IMR-90 (cell line): ENCODE measurements around the gene ARRDC3. TPM values are rescaled to one million over a fixed set of nuclear protein-coding genes. Genes with fewer than 3 reads are reported as not detected.

Experiments used
- ATAC-seq: fragments of 200-7000 bp; cut with Tn5 transposase; 2 replicates; pipeline ENCODE4 v1.9.1; 2020; ENCODE audit warnings: low read depth, mild to moderate bottlenecking, moderate library complexity
- BruUV-seq: library from RNA; stranded (reverse); fragments of 400-500 nt; replicated peaks from 2 replicates; lab custom pipeline; 2021; lab: Mats Ljungman, UMichigan
- CTCF ChIA-PET: fragments of 300-600 bp; formaldehyde crosslinking; extraction: SDS; loops from one replicate; lab custom pipeline; 2021; ENCODE audit warnings: antibody characterized with exemption; lab: Yijun Ruan, JAX
- POLR2A ChIA-PET: fragments of 300-600 bp; sonication (Branson Sonifier 250); formaldehyde crosslinking; loops from one replicate; lab custom pipeline; 2022; ENCODE audit warnings: antibody characterized with exemption; ENCODE audit not compliant: unreplicated experiment; lab: Charles Lee
- DNase-seq: peaks from one replicate; pipeline ENCODE4 v3.0.0; 2013
- H2AFZ ChIP-seq: replicated peaks from 2 replicates; pipeline ENCODE3; 2013; ENCODE audit warnings: low read length, mild to moderate bottlenecking; ENCODE audit not compliant: poor library complexity
- H2AK5ac ChIP-seq: 2 replicates; pipeline ENCODE4 v1.6.1; 2013; ENCODE audit warnings: low read depth, low read length, inconsistent platforms
- H2AK9ac ChIP-seq: replicated peaks from 2 replicates; pipeline ENCODE3; 2013; ENCODE audit warnings: mild to moderate bottlenecking, low read depth, low read length, moderate library complexity; ENCODE audit not compliant: poor library complexity
- H2BK120ac ChIP-seq: 2 replicates; pipeline ENCODE4 v1.6.1; 2013; ENCODE audit warnings: low read depth, low read length, inconsistent platforms
- H2BK15ac ChIP-seq: 3 replicates; pipeline ENCODE4 v1.6.1; 2013; ENCODE audit warnings: low read depth, low read length, inconsistent platforms
- H2BK20ac ChIP-seq: 2 replicates; pipeline ENCODE4 v1.6.1; 2013; ENCODE audit warnings: low read depth, mild to moderate bottlenecking, inconsistent platforms, low read length, moderate library complexity
- H2BK5ac ChIP-seq: 2 replicates; pipeline ENCODE4 v1.6.1; 2013; ENCODE audit warnings: mild to moderate bottlenecking, low read depth, low read length, inconsistent platforms; ENCODE audit not compliant: poor library complexity, severe bottlenecking
- H3K14ac ChIP-seq: replicated peaks from 2 replicates; pipeline ENCODE4 v1.6.1; 2013; ENCODE audit warnings: low read depth, low read length, inconsistent platforms
- H3K18ac ChIP-seq: 2 replicates; pipeline ENCODE4 v1.6.1; 2013; ENCODE audit warnings: low read depth, low read length, control low read depth
- H3K23ac ChIP-seq: 2 replicates; pipeline ENCODE4 v1.6.1; 2013; ENCODE audit warnings: low read depth, low read length, inconsistent platforms
- H3K27ac ChIP-seq: 2 replicates; pipeline ENCODE4 v1.5.1; 2013; ENCODE audit warnings: mild to moderate bottlenecking, control low read depth, low read length; ENCODE audit not compliant: insufficient read depth
- H3K27me3 ChIP-seq: 2 replicates; pipeline ENCODE4 v1.6.1; 2013; ENCODE audit warnings: low read length; ENCODE audit not compliant: control insufficient read depth, insufficient read depth
- H3K36me3 ChIP-seq: 2 replicates; pipeline ENCODE4 v1.6.1; 2013; ENCODE audit warnings: low read length, mixed read lengths; ENCODE audit not compliant: control insufficient read depth, insufficient read depth
- H3K4ac ChIP-seq: 2 replicates; pipeline ENCODE4 v1.6.1; 2013; ENCODE audit warnings: low read depth, low read length, inconsistent platforms
- H3K4me1 ChIP-seq: 2 replicates; pipeline ENCODE4 v1.6.1; 2013; ENCODE audit warnings: low read length, mixed read lengths; ENCODE audit not compliant: control insufficient read depth, insufficient read depth
- H3K4me2 ChIP-seq: 2 replicates; pipeline ENCODE4 v1.6.1; 2013; ENCODE audit warnings: low read depth, mild to moderate bottlenecking, control low read depth, low read length, moderate library complexity
- H3K4me3 ChIP-seq: 2 replicates; pipeline ENCODE4 v1.5.1; 2013; ENCODE audit warnings: low read depth, mild to moderate bottlenecking, control low read depth, low read length, moderate library complexity; ENCODE audit not compliant: insufficient read depth
- H3K56ac ChIP-seq: 2 replicates; pipeline ENCODE4 v1.6.1; 2013; ENCODE audit warnings: low read length, inconsistent platforms; ENCODE audit not compliant: insufficient read depth; ENCODE audit errors: extremely low read depth
- H3K79me1 ChIP-seq, 2 experiments: 2 replicates each; pipeline ENCODE4 v1.6.1; 2013; ENCODE audit warnings: low read length in 2 of 2, inconsistent platforms in 1 of 2, low read depth in 1 of 2
- H3K9ac ChIP-seq: 2 replicates; pipeline ENCODE4 v1.6.1; 2013; ENCODE audit warnings: low read depth, low read length, control low read depth
- H3K9me1 ChIP-seq: 2 replicates; pipeline ENCODE4 v1.6.1; 2013; ENCODE audit warnings: low read length, inconsistent platforms; ENCODE audit not compliant: insufficient read depth
- H3K9me3 ChIP-seq: 2 replicates; pipeline ENCODE4 v1.6.1; 2013; ENCODE audit warnings: low read length; ENCODE audit not compliant: control insufficient read depth, insufficient read depth
- H4K20me1 ChIP-seq: 2 replicates; pipeline ENCODE4 v1.6.1; 2013; ENCODE audit warnings: low read length, inconsistent platforms; ENCODE audit not compliant: insufficient read depth
- H4K5ac ChIP-seq: 2 replicates; pipeline ENCODE4 v1.6.1; 2013; ENCODE audit warnings: mild to moderate bottlenecking, low read depth, low read length, control low read depth
- H4K8ac ChIP-seq, 2 experiments: 2 replicates each; pipeline ENCODE4 v1.6.1; 2013; ENCODE audit warnings: low read depth in 2 of 2, low read length in 2 of 2, control low read depth in 1 of 2, inconsistent platforms in 1 of 2
- H4K91ac ChIP-seq: 2 replicates; pipeline ENCODE4 v1.6.1; 2013; ENCODE audit warnings: low read depth, low read length, inconsistent platforms; ENCODE audit not compliant: insufficient read depth
- BHLHE40 ChIP-seq: fragments of 150-350 bp; IDR thresholded peaks from 2 replicates; pipeline ENCODE4 v1.6.1; 2016; ENCODE audit warnings: mild to moderate bottlenecking, low read depth, low read length
- CHD1 ChIP-seq: IDR thresholded peaks from 2 replicates; pipeline ENCODE4 v1.6.1; 2012; ENCODE audit warnings: low read depth, low read length, improper control_type of control experiment
- FOS ChIP-seq: fragments of 150-350 bp; IDR thresholded peaks from 2 replicates; pipeline ENCODE4 v1.6.1; 2016; ENCODE audit warnings: low read depth, low read length
- MAZ ChIP-seq: IDR thresholded peaks from 2 replicates; pipeline ENCODE4 v1.6.1; 2012; ENCODE audit warnings: low read depth, mild to moderate bottlenecking, low read length, improper control_type of control experiment, moderate library complexity, borderline replicate concordance
- MXI1 ChIP-seq: IDR thresholded peaks from 2 replicates; pipeline ENCODE4 v1.6.1; 2012; ENCODE audit warnings: low read depth, mild to moderate bottlenecking, low read length, moderate library complexity, borderline replicate concordance
- NFE2L2 ChIP-seq: fragments of 150-350 bp; IDR thresholded peaks from 2 replicates; pipeline ENCODE4 v1.6.1; 2016; ENCODE audit warnings: low read depth, mild to moderate bottlenecking, low read length
- POLR2A ChIP-seq: IDR thresholded peaks from 2 replicates; pipeline ENCODE4 v1.6.1; 2012; ENCODE audit warnings: mild to moderate bottlenecking, low read depth, low read length
- RAD21 ChIP-seq: IDR thresholded peaks from 2 replicates; pipeline ENCODE4 v1.6.1; 2012; ENCODE audit warnings: low read length, improper control_type of control experiment
- RFX5 ChIP-seq: IDR thresholded peaks from 2 replicates; pipeline ENCODE4 v1.8.0; 2012; ENCODE audit warnings: low read depth, mild to moderate bottlenecking, low read length, moderate library complexity
- WGBS, 2 experiments: methylation state at CpG; one replicate each; pipeline versions ENCODE4 v1.1.5 to v1.1.7; 2013; ENCODE audit warnings: missing lambda C conversion rate in 2 of 2; ENCODE audit not compliant: insufficient read length in 1 of 2; ENCODE audit errors: extremely low coverage in 2 of 2; 5-methylcytosine and 5-hydroxymethylcytosine counted together
- dilution Hi-C: fragments of 300-500 bp; cut with HindIII; formaldehyde crosslinking; loops from one replicate; pipeline ENCODE4 v1.14.3; 2018; ENCODE audit warnings: low sequenced_read_pairs; ENCODE audit not compliant: unreplicated experiment
- in situ Hi-C: fragments of 300-500 bp; cut with MboI; formaldehyde crosslinking; loops from 3 replicates; pipeline ENCODE4 v1.14.3; 2019; ENCODE audit warnings: low sequenced_read_pairs, inconsistent platforms, mixed read lengths
- intact Hi-C: fragments of 100-400 bp; cut with micrococcal nuclease; formaldehyde crosslinking; loops from 2 replicates; pipeline ENCODE4 v1.10.0; 2022
- polyA plus RNA-seq, 3 experiments: library from polyadenylated mRNA; depleted of rRNA; stranded (reverse); fragments of >200 nt; gene quantifications; 2 replicates each; pipeline ENCODE4 v1.2.3, GENCODE V29; 2012; ENCODE audit warnings: low replicate concordance in 1 of 3
- total RNA-seq: library from RNA; depleted of rRNA; stranded (reverse); fragments of >200 nt; gene quantifications from 2 replicates; pipeline ENCODE4 v1.2.3, GENCODE V29; 2012
- TF ChIP-seq, protein P1 (sequence below): conservative IDR thresholded peaks from 2 replicates; pipeline ENCODE4 v1.5.1; 2012; ENCODE audit warnings: mild to moderate bottlenecking, low read depth, low read length, improper control_type of control experiment
- TF ChIP-seq, protein P2 (sequence below): fragments of 150-350 bp; IDR thresholded peaks from 2 replicates; pipeline ENCODE4 v1.6.1; 2016; ENCODE audit warnings: low read depth, mild to moderate bottlenecking, low read length, moderate library complexity, borderline replicate concordance

ARRDC3 gene
- total and polyA plus RNA-seq, 2 of the 4 experiments (the other 2 are of a cell fraction), result 19.3 to 86.7 TPM

DNA sequence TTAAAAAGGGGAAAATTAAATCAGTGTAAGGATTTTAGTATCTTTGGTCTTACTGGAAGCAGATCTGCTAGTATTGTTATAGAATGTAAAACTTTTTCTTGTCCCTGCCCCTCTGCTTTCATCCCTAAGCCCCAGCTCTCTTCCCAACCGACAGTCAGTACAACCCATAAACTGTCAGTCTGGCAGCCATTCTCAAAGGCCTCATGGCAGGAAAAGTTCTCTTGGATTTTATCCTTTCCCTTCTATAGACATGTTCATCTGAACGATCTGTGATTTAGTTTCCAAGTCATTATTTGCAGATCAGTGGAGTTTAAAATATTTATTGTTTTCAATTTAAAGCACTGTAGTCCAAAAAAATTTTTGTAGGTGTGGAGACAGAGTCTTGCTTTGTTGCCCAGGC, 39.2 kb downstream of the ARRDC3 start:
- no peak overlapping the region for H3K4ac ChIP-seq
- ChIA-PET CTCF (no interaction called here), POLR2A (no interaction called here)
- no peaks in the 10 kb centered on the region for H3K9me1 ChIP-seq
- H2AK5ac ChIP-seq, result no peak overlapping the region
- H2AK9ac ChIP-seq, result no peak overlapping the region
- no TSS peak for BruUV-seq
- H4K5ac ChIP-seq, result no peak overlapping the region
- no peak overlapping the region for H3K56ac ChIP-seq
- no peak overlapping the region for H4K91ac ChIP-seq
- H2BK20ac ChIP-seq, result no peak overlapping the region
- intact Hi-C loops, result no loop called here
- no peak overlapping the region for H3K27ac ChIP-seq
- no CpG with 5 or more reads among the region's 2 CpGs for WGBS, 2 experiments
- no peak overlapping the region for H2BK120ac ChIP-seq
- H3K27me3 ChIP-seq, result no peaks in the 10 kb centered on the region
- DNase-seq, result no peak
- H2BK5ac ChIP-seq, result no peak overlapping the region
- no peak overlapping the region for H3K14ac ChIP-seq
- ATAC-seq, result no peak
- H3K9ac ChIP-seq, result no peak overlapping the region
- no peak overlapping the region for H2BK15ac ChIP-seq
- dilution Hi-C loops, result no loop called here
- 0 out of 2 replicates have a peak, but pooled peaks cover 2% of the 10 kb centered on the region for H3K9me3 ChIP-seq
- no peak overlapping the region for H3K23ac ChIP-seq
- in situ Hi-C loops, result no loop called here
- no peaks in the 10 kb centered on the region for H3K4me1 ChIP-seq
- H2AFZ ChIP-seq, result no peak overlapping the region
- H3K36me3 ChIP-seq, result no peaks in the 10 kb centered on the region
- H3K79me1 ChIP-seq, result no peaks in the 10 kb centered on the region
- H3K4me2 ChIP-seq, result no peak overlapping the region
- H3K18ac ChIP-seq, result no peak overlapping the region
- TF ChIP-seq RAD21 (no peak), MXI1 (no peak), FOS (no peak), RFX5 (no peak), POLR2A (no peak), MAZ (no peak), BHLHE40 (no peak), NFE2L2 (no peak), CHD1 (no peak)
- TF ChIP-seq, protein P1, sequence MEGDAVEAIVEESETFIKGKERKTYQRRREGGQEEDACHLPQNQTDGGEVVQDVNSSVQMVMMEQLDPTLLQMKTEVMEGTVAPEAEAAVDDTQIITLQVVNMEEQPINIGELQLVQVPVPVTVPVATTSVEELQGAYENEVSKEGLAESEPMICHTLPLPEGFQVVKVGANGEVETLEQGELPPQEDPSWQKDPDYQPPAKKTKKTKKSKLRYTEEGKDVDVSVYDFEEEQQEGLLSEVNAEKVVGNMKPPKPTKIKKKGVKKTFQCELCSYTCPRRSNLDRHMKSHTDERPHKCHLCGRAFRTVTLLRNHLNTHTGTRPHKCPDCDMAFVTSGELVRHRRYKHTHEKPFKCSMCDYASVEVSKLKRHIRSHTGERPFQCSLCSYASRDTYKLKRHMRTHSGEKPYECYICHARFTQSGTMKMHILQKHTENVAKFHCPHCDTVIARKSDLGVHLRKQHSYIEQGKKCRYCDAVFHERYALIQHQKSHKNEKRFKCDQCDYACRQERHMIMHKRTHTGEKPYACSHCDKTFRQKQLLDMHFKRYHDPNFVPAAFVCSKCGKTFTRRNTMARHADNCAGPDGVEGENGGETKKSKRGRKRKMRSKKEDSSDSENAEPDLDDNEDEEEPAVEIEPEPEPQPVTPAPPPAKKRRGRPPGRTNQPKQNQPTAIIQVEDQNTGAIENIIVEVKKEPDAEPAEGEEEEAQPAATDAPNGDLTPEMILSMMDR, result no peak
- TF ChIP-seq, protein P2, sequence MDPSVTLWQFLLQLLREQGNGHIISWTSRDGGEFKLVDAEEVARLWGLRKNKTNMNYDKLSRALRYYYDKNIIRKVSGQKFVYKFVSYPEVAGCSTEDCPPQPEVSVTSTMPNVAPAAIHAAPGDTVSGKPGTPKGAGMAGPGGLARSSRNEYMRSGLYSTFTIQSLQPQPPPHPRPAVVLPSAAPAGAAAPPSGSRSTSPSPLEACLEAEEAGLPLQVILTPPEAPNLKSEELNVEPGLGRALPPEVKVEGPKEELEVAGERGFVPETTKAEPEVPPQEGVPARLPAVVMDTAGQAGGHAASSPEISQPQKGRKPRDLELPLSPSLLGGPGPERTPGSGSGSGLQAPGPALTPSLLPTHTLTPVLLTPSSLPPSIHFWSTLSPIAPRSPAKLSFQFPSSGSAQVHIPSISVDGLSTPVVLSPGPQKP, result no peak
- no peak overlapping the region for H4K8ac ChIP-seq
- H3K4me3 ChIP-seq, result no peak overlapping the region
- H4K20me1 ChIP-seq, result no peaks in the 10 kb centered on the region
